GM15510 (cell line): ENCODE measurements around the gene TRAF3IP3.

ENCODE experiments used
- POLR2A ChIP-seq: IDR thresholded peaks from 3 replicates; pipeline ENCODE4 v1.6.1; 2011; ENCODE audit warnings: borderline replicate concordance; ENCODE audit not compliant: insufficient read length; ENCODE audit errors: extremely low read depth

TRAF3IP3 gene

DNA sequence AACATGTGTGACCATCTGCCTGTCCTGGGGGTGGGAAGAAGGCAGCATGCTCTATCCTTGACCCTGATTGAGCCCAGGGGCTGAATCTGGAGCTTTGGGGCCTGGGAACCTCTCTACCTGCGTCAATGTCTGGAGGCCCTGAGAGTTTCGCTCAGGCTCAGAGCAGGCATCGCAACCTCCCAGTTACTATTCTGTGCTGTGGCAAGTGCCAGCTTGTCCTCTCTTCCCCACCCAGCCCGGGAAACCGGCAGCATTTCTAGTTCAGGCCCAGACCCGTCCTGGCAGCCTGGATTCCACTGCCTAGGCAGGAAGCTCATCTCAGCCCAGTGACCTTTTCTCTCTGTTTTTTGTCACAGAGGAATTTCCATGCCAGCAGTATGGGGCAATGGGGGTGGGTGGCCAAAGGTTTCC lies 60.1 kb downstream of the TRAF3IP3 start:
- no peak for TF ChIP-seq POLR2A

DNA sequence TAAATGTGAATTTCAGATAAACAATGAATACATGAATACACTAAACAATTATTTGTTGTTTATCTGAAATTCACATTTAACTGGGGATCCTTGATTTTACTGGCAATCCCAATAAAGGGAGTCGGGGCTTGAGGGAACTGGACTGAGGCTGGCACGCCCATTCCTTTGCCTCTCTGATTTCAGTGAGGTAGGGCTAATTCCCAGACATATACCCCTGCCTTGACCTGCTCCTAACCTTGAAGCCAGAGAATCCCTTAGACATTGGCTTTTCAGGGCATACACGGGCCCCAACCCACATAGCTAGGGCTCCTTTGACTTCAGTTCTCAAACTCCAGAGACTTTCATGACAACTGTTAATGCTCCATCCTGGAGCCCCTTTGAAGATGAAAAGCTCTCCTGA lies 61.1 kb downstream of the TRAF3IP3 start:
- no peak for TF ChIP-seq POLR2A

DNA sequence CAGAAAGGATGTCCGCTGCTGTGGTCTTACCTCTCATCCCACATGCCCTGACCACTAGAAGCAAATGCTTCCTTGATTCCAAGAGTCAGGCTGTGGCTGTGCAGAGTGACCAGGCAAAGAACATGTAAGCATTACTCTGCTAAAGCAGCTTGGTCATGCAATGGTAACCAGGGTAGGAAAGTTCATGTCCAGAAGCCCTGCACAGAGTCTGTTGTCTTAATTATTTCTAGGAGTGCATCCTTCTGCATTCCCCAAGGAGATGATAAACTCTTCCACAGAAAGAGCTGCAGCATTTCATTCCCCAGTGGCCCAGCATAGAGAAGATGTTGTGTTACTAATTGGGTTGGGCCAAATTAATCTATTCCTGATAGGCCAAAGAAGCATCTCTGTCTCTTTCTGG lies 61.8 kb downstream of the TRAF3IP3 start:
- TF ChIP-seq POLR2A: no peak

DNA sequence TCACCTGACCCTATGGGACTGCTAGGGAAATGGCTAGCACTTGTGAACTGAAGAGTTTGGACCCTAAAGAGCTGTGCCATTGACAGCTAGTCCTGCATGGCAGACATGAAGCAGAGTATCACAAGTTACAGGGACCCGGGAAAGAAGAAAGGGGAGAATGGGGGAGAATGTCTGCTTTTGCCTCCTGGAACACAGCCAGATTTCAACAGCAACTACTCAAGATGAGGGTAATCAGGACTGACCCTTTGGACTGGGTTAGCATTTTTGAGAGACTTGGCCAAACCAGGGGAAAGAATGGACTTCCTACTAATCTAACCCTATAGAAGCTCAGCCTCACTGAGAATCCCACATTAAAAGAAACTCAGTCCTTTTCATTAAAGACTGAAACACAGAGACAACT lies 63.2 kb downstream of the TRAF3IP3 start:
- TF ChIP-seq POLR2A: no peak

DNA sequence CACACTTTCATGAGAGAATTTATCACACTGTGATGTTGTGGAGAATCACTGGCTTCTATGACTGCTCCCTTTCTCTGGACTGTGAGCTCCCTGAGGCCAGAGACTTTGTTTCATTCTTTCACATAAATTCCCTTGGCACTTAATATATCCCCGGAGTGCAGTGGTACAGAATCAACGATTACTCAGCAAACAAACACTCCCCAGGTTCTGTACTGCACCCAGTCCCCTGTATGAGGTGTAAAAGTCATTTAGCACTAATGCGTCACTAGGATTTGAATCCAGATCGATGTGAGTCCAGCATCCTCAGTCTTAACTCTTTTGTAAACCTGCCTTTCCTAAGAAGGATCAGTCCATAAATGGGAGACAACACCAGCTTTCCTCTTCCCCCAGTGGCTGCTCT lies 65.1 kb downstream of the TRAF3IP3 start:
- no peak for TF ChIP-seq POLR2A

DNA sequence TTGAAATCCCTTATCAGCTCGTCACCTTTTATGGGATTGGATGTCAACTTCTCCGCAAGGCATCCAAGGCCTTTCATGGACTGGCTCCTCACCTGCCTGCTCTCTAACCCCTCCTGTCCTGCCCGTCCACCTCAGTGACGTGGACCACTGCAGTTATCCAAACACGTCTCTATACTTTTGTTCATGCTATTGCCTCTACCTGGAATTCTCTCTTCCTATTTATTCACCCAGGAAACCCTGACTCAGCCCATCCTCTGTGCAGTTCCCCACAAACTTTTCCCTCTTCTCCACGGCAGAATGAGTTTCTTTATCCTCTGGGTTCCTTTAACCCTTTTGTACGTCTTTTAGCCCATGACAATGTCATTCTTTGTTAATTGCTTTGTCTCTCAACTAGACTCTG lies 66.9 kb downstream of the TRAF3IP3 start:
- TF ChIP-seq POLR2A: no peak

DNA sequence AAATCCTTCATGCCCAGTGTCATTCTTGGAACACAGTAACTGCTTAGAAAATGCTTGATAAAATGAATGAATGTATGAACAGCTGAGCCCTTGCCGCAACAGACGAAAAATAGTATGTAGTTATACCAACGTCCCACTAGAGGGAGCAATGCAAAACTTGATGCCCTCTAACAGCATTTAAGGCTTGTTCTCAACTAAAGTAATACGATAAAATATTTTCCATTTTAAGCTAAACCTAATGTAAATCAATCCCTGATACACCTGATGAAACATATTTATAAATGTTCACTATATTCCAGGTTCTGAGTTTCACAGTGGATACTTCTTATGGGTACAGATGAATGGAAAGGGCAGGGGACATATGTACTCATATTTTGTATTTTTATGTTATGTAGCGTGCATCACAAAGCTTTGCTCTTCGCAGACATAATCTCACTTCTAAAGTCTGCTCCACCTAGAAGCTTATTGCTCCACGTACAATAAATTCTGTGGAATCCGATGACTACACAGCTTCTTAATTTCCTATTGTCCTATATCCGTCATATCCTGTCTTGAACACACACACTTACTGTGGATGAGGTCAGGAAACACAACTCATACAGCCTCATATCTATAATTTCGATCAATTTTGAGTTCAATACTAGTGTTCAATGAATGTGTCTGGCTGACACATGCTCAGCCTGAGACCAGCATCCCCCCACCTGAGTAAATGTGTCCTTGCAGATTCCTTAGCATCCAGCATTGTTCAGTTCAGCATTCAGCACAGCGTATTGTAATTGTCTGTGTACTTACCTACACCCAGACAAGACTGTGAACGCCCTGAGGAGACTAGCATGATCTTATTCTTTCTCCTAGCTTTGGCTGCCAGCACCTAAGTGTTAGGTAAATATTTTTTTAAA lies 67.5 kb downstream of the TRAF3IP3 start:
- TF ChIP-seq POLR2A: no peak

DNA sequence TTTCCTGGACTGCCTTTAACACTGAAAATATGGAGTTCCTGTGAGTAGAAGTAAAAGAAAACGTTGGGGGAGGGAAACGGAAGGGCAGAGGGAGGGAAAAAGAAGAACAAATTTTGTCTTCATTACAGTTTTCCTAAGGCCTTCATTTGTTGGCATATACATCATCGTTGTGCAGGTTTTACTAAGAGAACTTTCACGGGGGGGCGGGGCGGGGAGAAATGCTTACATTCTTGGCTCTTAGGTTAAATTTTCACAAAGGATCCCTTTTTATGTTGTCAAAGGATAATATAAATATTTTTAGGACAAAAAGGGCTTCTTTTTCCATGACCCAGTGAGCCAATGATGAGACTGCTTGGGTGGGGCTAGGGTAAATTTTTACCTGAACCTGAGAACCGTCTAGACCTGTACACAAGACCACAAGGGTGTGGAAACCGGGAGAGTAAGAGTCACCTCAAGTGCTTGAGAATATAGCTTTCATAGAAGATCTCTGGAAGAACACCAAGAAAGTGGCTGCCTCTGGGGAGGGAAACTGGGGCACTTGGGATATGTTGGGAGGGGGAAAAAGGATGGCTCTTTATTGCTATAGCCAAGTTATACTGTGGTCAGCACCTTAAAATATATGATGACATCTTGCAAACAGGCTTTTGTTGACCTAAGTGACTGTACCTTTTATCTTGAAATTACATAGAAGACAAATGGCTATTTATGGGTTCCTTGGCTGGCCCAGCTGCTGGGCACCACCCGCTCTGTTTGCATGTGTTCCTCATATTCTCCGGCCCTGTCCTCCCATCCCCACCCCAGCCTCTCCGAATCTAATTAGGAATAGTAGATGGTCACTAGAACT lies 70.0 kb downstream of the TRAF3IP3 start:
- no peak for TF ChIP-seq POLR2A

DNA sequence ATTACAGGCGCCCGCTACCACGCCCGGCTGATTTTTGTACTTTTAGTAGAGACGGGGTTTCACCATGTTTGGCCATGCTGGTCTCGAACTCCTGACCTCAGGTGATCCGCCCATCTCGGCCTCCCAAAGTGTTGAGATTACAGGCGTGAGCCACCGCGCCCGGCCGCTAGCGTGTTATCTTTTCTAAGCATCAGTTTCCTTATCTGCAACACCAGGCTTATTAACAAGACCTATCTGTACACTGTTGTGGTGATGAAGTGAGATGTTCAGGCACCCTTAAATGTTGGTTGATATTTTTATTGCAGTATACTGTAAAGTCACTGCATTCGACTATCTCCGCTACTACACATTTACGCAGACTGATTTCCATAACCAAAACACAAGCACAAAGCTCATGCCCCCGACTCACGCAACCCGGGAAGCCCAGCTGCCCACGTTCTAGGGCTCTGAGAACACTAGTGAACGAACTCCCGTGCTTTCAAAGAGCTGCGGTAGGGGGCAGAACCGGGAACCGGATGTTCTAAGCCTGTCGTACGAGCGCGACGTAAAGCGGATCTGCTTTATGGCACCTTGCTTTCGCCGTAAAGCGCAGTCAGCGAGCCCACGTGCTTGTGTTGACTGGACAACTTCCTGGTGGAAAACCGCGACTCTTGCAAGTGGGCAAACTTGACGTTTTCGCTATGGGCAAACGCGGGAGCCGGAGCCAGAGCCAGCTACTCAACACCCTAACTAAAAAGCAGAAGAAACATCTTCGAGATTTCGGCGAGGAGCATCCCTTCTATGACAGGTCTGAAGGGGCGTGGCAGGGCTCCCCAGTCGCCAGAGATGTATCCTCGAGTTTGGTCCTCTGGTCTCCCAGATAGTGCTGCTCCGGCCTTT lies 71.8 kb downstream of the TRAF3IP3 start, which contains the start of gene UTP25:
TSS of gene UTP25 (plus strand) at position 589 of the 879 bp plus-strand sequence. CDS start at position 681, 92 bp downstream.
- peak; percentile 76 for TF ChIP-seq POLR2A

DNA sequence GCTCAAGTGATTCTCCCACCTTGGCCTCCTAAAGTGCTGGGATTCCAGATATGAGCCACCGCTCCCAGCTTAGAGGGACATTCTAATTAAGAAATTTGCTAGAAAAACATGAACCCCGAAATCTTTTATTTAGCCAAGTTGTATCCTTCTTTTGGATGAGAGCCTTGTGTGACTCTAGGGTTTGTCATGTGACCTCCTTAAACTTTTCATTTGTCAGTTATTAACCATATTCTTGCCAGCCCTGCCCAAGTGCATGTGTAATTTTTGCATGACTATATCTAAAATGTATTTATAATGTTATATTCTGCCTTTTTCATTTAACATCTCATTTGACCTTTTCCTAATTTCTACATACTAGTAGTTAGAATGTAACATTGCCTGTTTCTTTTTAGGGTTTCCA lies 73.9 kb downstream of the TRAF3IP3 start:
- no peak for TF ChIP-seq POLR2A

DNA sequence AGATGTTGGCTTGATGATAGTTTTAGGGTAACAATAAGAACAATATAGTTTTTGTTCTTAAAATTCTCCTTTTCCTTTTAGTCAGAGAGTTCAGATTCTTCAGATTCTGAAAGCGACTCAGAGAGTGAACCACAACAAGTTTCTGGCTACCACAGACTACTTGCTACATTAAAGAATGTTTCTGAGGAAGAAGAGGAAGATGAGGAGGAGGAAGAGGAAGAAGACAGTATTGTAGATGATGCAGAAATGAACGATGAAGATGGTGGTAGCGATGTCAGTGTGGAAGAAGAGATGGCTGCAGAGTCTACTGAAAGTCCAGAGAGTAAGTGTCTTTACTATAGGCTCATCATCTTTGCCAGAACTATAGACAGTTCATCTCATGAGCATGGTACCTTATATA lies 74.9 kb downstream of the TRAF3IP3 start:
- TF ChIP-seq POLR2A: no peak

DNA sequence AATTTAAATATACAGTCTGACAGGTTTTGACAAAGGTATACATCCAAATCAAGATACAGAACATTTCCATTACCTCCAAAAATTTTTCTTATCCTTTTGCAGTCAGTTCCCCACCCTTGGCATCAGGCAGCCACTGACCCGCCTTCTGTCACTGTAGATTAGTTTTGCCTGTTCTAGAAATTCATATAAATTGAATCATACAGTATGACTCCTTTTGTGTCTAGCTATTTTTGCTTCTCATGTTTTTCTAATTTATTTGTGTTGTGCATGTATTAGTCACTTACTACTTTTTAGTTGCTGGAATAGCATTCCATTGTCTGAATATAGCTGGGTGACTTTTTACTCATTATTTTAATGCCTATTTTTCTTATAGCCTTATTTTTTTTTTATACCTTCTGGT lies 75.8 kb downstream of the TRAF3IP3 start:
- no peak for TF ChIP-seq POLR2A
